Measurements from ENCODE around the gene CDC14A. TPM values are rescaled to one million over a fixed set of nuclear protein-coding genes. Genes with fewer than 3 reads are reported as not detected.
"Not testable (repeated sequence)": the region's sequence is repeated elsewhere in the genome, so short reads cannot be mapped to it uniquely, and the experiment has no call there.

CDC14A gene
- total RNA-seq, 2 experiments from 2014 or later: 18.9 to 20.2 TPM

DNA sequence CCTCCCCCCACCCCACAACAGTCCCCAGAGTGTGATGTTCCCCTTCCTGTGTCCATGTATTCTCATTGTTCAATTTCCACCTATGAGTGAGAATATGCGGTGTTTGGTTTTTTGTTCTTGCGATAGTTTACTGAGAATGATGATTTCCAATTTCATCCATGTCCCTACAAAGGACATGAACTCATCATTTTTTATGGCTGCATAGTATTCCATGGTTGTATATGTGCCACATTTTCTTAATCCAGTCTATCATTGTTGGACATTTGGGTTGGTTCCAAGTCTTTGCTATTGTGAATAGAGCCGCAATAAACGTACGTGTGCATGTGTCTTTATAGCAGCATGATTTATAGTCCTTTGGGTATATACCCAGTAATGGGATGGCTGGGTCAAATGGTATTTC, 21.6 kb downstream of the CDC14A start:
- CTCF ChIA-PET, H3K4me3 Mint-ChIP-seq, POLR2A ChIA-PET, H3K27me3 Mint-ChIP-seq, H3K27ac Mint-ChIP-seq, H3K9me3 Mint-ChIP-seq, DNase-seq: not testable (repeated sequence)
- intact Hi-C loops (cut with micrococcal nuclease): loop anchor here (1.0 kb wide), 1 partner anchor 9 kb away; no protein-coding TSS in a partner anchor
- peaks cover 71% of the 10 kb centered on the region for H3K4me1 Mint-ChIP-seq (ENCODE audit: low read depth)
- peaks cover 37% of the 10 kb centered on the region for H3K36me3 Mint-ChIP-seq

DNA sequence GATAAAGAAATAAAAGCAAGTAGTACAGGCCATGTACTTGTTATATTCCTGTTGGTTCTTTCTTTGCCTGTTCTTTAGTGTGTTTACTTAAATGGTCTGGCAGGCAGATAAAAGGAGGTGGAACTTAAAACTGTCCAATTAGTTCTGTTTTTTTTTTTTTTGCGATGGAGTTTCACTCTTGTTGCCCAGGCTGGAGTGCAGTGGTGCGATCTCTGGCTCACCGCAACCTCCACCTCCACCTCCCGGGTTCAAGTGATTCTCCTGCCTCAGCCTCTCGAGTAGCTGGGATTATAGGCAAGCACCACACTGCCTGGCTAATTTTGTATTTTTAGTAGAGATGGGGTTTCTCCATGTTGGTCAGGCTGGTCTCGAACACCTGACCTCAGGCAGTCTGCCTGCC, 24.6 kb downstream of the CDC14A start:
- Mint-ChIP-seq H3K4me1 (ENCODE audit: low read depth) (peaks cover 75% of the 10 kb centered on the region), H3K36me3 (peaks cover 42% of the 10 kb centered on the region)
- DNase-seq, H3K9me3 Mint-ChIP-seq, H3K27ac Mint-ChIP-seq, POLR2A ChIA-PET, H3K4me3 Mint-ChIP-seq, H3K27me3 Mint-ChIP-seq: not testable (repeated sequence)
- CTCF ChIA-PET: interaction anchor here (1.1 kb wide), 1 partner anchor 12 kb away, joined by 3 read pairs; no protein-coding TSS in a partner anchor
- intact Hi-C loops (cut with micrococcal nuclease): loop anchor here (1.0 to 2.0 kb wide), 4 partner anchors 20 to 72 kb away; no protein-coding TSS in a partner anchor

DNA sequence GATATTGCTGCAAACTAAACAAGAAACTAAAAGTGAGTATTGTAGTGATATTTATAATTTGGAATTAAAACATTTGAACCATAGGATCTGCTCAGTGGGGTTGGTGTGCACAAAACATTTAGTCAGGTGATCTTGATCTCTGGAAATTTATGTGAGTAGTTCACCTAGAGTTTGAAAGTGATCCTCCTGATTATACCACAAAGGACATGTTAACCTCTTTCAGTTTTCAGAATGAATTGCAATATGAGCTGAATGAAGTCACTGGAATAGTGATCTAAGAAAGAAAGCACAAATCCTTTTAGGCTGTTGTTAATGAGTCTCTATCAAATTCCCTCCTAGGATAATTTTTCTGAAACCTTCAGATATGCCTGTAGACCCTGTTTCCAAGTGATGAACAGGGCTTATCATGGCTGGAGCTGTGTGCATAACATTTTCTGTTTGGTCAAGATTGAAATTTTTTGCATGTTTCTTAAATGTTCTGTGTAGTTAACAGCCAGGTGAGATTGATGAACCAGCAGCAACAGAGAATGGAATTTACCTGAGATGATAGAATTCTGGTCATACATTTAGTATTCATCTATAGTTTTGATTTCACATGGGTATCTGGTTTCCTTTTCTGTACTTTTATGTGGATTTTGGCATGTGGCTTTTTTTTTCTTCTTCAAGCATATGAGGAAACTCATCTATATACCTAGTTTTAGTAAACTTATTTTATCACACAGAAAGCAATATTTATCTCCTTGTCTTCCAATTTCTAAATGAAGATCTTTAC, 25.5 kb downstream of the CDC14A start:
- Mint-ChIP-seq H3K4me1 (ENCODE audit: low read depth) (peaks cover 71% of the 10 kb centered on the region), H3K4me3 (no peak overlapping the region), H3K27ac (peak overlapping the region; percentile 85), H3K36me3 (peaks cover 38% of the 10 kb centered on the region), H3K9me3 (peaks cover 2% of the 10 kb centered on the region), H3K27me3 (no peaks in the 10 kb centered on the region)
- POLR2A ChIA-PET: interaction anchor here (0.8 to 1.2 kb wide), 6 partner anchors 12 to 112 kb away, joined by 3 to 8 read pairs (median 3); partner anchors contain the start of genes CDC14A and RTCA
- intact Hi-C loops (cut with micrococcal nuclease): loop anchor here (1.0 to 2.0 kb wide), 7 partner anchors 9 to 72 kb away; no protein-coding TSS in a partner anchor
- DNase-seq: no peak
- CTCF ChIA-PET: interaction anchor here (1.0 to 1.2 kb wide), 4 partner anchors 14 to 81 kb away, joined by 3 to 5 read pairs (median 3); no protein-coding TSS in a partner anchor

DNA sequence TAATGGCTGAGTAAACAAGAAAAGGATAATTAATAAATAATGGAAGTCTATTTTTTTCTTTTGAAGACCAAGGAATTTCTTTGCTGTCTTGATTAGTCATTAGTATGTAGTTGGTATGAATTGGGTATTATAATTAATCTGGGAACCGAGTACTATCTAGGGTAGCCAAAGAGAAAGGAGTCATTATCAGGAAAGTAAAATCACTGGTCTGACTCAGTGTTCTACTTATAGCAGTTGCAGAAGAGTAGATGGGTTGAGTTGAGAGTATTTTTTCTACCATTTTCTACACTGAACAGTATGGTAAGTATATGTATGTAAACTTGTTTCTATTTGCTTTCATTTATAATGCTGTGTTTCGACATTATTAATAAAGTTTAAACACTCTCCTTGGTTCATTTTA, 26.6 kb downstream of the CDC14A start:
- no peak overlapping the region for H3K4me3 Mint-ChIP-seq
- POLR2A ChIA-PET: no interaction called here
- DNase-seq: no peak
- no peak overlapping the region for H3K27ac Mint-ChIP-seq
- H3K27me3 Mint-ChIP-seq: no peaks in the 10 kb centered on the region
- H3K36me3 Mint-ChIP-seq: peaks cover 30% of the 10 kb centered on the region
- CTCF ChIA-PET: interaction anchor here (0.6 kb wide), 1 partner anchor 69 kb away, joined by 3 read pairs; no protein-coding TSS in a partner anchor
- intact Hi-C loops (cut with micrococcal nuclease): loop anchor here (1.0 to 2.0 kb wide), 3 partner anchors 7 to 72 kb away; no protein-coding TSS in a partner anchor
- no peaks in the 10 kb centered on the region for H3K9me3 Mint-ChIP-seq
- peaks cover 77% of the 10 kb centered on the region for H3K4me1 Mint-ChIP-seq (ENCODE audit: low read depth)

DNA sequence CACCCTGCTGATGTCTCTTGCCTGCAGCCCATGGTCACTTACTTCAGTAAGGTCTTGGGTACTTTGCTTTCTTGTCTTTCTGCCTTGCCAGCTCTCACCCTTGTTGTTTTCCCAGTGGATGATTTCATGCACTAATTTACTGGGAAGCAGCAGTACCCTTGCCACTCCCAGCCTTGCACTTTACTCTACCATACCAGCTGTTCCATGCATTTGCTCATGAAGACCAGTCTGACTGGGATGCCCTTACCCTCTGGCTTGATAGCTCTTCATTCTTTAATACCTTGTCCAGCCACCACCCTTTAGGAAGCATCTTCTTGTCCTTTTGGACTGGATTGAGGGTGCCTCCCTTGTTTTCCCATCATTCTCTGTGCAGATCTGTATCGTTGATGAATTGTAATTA, 28.3 kb downstream of the CDC14A start:
- Mint-ChIP-seq H3K4me1 (ENCODE audit: low read depth) (peaks cover 77% of the 10 kb centered on the region), H3K27ac (no peak overlapping the region), H3K36me3 (peaks cover 19% of the 10 kb centered on the region), H3K4me3 (no peak overlapping the region), H3K9me3 (no peaks in the 10 kb centered on the region), H3K27me3 (no peaks in the 10 kb centered on the region)
- CTCF ChIA-PET: interaction anchor here (0.9 to 1.6 kb wide), 3 partner anchors 10 to 78 kb away, joined by 4 to 6 read pairs (median 5); no protein-coding TSS in a partner anchor
- no peak for DNase-seq
- intact Hi-C loops (cut with micrococcal nuclease): no loop called here
- POLR2A ChIA-PET: interaction anchor here (0.7 kb wide), 1 partner anchor 11 kb away, joined by 4 read pairs; no protein-coding TSS in a partner anchor

DNA sequence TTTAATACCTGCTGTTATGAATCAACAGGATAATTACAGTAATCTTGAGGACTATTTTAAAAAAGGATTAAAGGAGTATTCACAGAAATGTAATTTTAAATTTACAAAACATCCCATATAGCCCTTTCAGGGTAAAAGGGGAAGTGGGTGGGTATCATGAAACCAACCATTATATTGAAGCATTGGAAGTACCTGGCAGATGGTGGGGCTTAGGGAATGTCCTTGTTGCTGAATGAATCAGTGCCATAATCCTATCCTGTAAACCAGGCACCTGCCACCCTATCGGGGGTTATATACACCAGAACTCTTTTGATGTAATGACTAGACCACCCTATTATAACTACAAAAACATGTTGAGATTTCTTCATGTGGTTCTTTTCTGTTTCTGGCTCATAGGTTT, 30.4 kb downstream of the CDC14A start:
- ChIA-PET POLR2A (no interaction called here), CTCF (interaction anchor here (1.7 kb wide), 1 partner anchor 26 kb away, joined by 5 read pairs; no protein-coding TSS in a partner anchor)
- peaks cover 16% of the 10 kb centered on the region for H3K36me3 Mint-ChIP-seq
- H3K4me3 Mint-ChIP-seq: no peak overlapping the region
- peaks cover 79% of the 10 kb centered on the region for H3K4me1 Mint-ChIP-seq (ENCODE audit: low read depth)
- no peaks in the 10 kb centered on the region for H3K9me3 Mint-ChIP-seq
- H3K27me3 Mint-ChIP-seq: no peaks in the 10 kb centered on the region
- intact Hi-C loops (cut with micrococcal nuclease): no loop called here
- H3K27ac Mint-ChIP-seq: no peak overlapping the region
- DNase-seq: no peak

DNA sequence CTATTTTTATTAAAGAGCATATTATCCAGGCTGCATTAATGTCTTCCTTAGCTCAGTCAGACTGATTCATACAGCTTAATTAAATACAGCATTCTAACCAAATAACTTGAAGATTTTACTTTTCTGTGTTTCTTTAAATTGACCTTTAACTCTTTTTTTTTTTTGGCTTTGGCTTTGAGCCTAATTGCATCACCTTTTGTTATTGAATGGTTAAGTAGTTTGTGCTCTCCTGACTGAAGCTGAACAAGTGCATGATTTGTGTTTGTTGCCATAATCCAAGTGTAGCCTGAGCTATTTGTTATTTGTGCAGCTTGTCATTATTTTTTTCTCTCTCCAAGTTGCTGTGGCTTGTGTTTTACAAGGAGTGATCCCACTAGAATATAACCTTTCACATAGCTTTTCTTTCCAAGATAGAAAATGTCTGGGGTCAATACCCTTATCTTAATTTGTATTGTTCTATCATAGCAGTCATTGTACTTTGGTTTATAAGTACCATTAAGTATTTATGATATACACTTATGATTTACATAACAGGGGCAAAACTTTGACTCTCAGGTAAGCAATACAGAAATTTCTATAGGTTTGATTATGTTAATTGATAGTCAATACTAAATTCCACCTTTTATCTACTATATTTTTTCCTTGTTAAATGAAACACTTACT, 31.6 kb downstream of the CDC14A start:
- no peak overlapping the region for H3K4me3 Mint-ChIP-seq
- no peak for DNase-seq
- no peak overlapping the region for H3K27ac Mint-ChIP-seq
- no peaks in the 10 kb centered on the region for H3K27me3 Mint-ChIP-seq
- peaks cover 16% of the 10 kb centered on the region for H3K36me3 Mint-ChIP-seq
- no peaks in the 10 kb centered on the region for H3K9me3 Mint-ChIP-seq
- ChIA-PET CTCF (interaction anchor here (0.6 to 1.7 kb wide), 8 partner anchors 18 to 410 kb away, joined by 3 to 6 read pairs (median 3); partner anchors contain the start of gene CDC14A), POLR2A (interaction anchor here (0.9 to 1.0 kb wide), 2 partner anchors 13 to 31 kb away, joined by 3 read pairs; no protein-coding TSS in a partner anchor)
- intact Hi-C loops (cut with micrococcal nuclease): no loop called here
- H3K4me1 Mint-ChIP-seq (ENCODE audit: low read depth): peaks cover 80% of the 10 kb centered on the region

DNA sequence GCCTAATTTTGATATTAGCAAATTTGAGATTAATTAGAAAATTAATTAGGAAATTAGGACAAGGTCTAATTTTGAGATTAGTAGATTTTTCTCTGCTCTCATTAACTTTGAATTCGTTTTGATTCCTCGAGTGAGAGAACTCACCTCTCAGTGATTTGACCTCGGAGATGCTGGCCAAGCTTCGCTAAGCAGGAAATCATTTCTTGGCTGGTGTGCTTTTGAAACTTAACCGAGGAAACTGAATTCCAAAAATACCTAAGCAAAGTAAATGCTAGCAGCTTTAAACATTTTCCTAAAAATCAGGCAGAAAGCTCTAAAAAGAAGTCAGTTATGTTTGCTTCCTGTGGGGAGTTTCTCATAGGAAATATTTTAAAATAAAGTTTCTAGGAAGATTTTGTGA, 34.9 kb downstream of the CDC14A start:
- DNase-seq: no peak
- Mint-ChIP-seq H3K4me1 (ENCODE audit: low read depth) (peaks cover 83% of the 10 kb centered on the region), H3K27me3 (no peaks in the 10 kb centered on the region), H3K36me3 (peaks cover 7% of the 10 kb centered on the region), H3K27ac (peak overlapping the region; percentile 84), H3K9me3 (no peaks in the 10 kb centered on the region), H3K4me3 (peak overlapping the region; percentile 64)
- ChIA-PET CTCF (interaction anchor here (1.8 kb wide), 1 partner anchor 69 kb away, joined by 6 read pairs; no protein-coding TSS in a partner anchor), POLR2A (interaction anchor here (1.2 kb wide), 2 partner anchors 18 to 35 kb away, joined by 3 read pairs; partner anchors contain the start of gene CDC14A)
- intact Hi-C loops (cut with micrococcal nuclease): loop anchor here (2.0 kb wide), 1 partner anchor 38 kb away; no protein-coding TSS in a partner anchor

DNA sequence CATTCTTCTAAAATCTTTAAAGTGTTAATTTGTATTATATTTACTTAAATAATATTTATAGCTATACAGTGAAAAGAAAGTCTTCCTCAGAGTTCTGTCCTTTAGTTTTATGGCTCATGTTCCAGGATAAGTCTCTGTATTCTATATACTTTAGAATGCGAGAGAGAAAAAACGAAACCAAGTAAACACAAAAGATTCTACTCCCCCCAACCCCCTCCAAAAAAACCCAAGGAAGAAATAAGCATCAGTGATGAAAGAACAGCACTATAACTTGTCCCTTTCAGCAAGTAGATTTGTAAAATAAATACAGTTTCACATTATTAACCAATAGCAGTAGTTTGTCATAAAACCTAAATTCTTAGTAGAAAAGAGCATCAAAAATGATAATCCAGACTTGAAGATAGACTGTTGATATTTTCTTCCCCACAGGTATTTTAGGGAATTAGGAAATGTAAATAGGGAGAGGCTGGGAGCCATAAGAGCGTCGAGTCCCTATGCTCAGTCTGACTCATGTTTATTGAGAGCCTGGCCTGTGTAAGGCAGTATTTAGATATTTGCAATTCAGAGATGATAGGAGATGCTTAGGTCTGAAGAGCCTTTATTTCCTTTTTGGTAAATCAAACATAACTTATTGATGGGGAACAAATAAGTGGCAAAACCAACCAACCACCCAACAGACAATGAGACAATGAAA, 35.5 kb downstream of the CDC14A start:
- no peak for DNase-seq
- Mint-ChIP-seq H3K36me3 (peaks cover 9% of the 10 kb centered on the region), H3K9me3 (no peaks in the 10 kb centered on the region), H3K4me3 (peak overlapping the region; percentile 66), H3K27me3 (no peaks in the 10 kb centered on the region), H3K27ac (peak overlapping the region; percentile 87), H3K4me1 (ENCODE audit: low read depth) (peaks cover 84% of the 10 kb centered on the region)
- ChIA-PET POLR2A (interaction anchor here (1.2 kb wide), 2 partner anchors 18 to 35 kb away, joined by 3 read pairs; partner anchors contain the start of gene CDC14A), CTCF (interaction anchor here (1.8 kb wide), 1 partner anchor 68 kb away, joined by 6 read pairs; no protein-coding TSS in a partner anchor)
- intact Hi-C loops (cut with micrococcal nuclease): loop anchor here (2.0 kb wide), 1 partner anchor 37 kb away; no protein-coding TSS in a partner anchor

DNA sequence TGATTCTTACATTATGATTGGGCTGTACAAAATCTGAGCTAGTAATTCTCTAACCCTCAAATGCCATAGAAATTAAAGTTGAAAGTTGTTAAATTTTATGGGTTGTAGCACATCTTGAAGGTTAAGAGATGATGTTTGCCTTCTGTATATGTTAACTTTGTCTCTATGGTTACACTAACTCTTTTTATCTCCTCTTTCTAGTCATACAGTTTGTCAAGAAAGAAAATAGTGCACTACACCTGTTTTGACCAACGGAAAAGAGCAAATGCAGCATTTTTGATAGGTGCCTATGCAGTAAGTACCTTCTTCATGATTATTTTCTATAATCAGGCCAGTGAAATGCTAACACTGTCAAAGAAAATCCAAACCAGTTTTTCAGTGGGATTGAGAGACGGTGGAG, 38.2 kb downstream of the CDC14A start:
- H3K9me3 Mint-ChIP-seq: no peaks in the 10 kb centered on the region
- no peak overlapping the region for H3K4me3 Mint-ChIP-seq
- H3K27ac Mint-ChIP-seq: peak overlapping the region; percentile 55
- no peaks in the 10 kb centered on the region for H3K27me3 Mint-ChIP-seq
- H3K36me3 Mint-ChIP-seq: peaks cover 18% of the 10 kb centered on the region
- no peak for DNase-seq
- intact Hi-C loops (cut with micrococcal nuclease): no loop called here
- ChIA-PET CTCF (interaction anchor here (1.4 to 1.8 kb wide), 5 partner anchors 10 to 69 kb away, joined by 3 to 12 read pairs (median 5); no protein-coding TSS in a partner anchor), POLR2A (interaction anchor here (0.6 to 1.3 kb wide), 2 partner anchors 24 to 31 kb away, joined by 3 to 5 read pairs; no protein-coding TSS in a partner anchor)
- peaks cover 83% of the 10 kb centered on the region for H3K4me1 Mint-ChIP-seq (ENCODE audit: low read depth)

DNA sequence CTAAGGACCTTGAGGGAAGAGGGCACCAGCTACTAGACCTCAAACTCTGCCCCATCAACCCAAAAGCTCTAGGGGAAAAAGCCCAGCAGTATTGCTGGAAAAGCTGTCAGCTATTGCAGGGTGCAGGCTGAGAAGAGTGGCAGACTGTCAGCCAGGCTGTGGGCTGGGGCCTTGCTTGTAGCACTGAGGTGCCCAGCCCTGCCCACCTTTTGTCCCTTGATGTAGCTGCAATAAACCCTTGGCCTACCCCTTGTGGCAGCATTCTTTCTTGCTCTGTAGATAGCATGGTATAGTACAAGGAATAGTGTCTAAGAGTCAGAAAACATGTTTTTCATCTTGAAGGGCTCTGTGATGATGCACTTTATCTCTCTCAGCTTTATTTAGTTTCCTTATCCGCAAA, 39.4 kb downstream of the CDC14A start:
- CTCF ChIA-PET: interaction anchor here (0.7 to 1.8 kb wide), 9 partner anchors 9 to 64 kb away, joined by 3 to 12 read pairs (median 5); partner anchors contain the start of gene CDC14A
- H3K9me3 Mint-ChIP-seq: no peaks in the 10 kb centered on the region
- DNase-seq: peak; percentile 51
- H3K4me3 Mint-ChIP-seq: no peak overlapping the region
- no peaks in the 10 kb centered on the region for H3K27me3 Mint-ChIP-seq
- intact Hi-C loops (cut with micrococcal nuclease): no loop called here
- POLR2A ChIA-PET: interaction anchor here (0.7 to 1.3 kb wide), 4 partner anchors 11 to 258 kb away, joined by 3 to 5 read pairs (median 4); partner anchors contain the start of genes RTCA and TRMT13
- H3K36me3 Mint-ChIP-seq: peaks cover 21% of the 10 kb centered on the region
- peaks cover 85% of the 10 kb centered on the region for H3K4me1 Mint-ChIP-seq (ENCODE audit: low read depth)
- peak overlapping the region; percentile 73 for H3K27ac Mint-ChIP-seq
